HEK293T (cell line): ENCODE measurements around the gene LAMA5.

Source experiments
- ARNT ChIP-seq: fragments of 450-650 bp; IDR thresholded peaks from 2 replicates; pipeline ENCODE4 v1.6.1; 2017; ENCODE audit warnings: mild to moderate bottlenecking
- FOXA1 ChIP-seq: fragments of 450-650 bp; IDR thresholded peaks from 2 replicates; pipeline ENCODE4 v1.6.1; 2016; ENCODE audit warnings: mild to moderate bottlenecking
- FOXM1 ChIP-seq: fragments of 450-650 bp; IDR thresholded peaks from 2 replicates; pipeline ENCODE4 v1.6.1; 2017; ENCODE audit warnings: mild to moderate bottlenecking, borderline replicate concordance
- HDGF ChIP-seq: fragments of 450-650 bp; IDR thresholded peaks from 2 replicates; pipeline ENCODE4 v1.6.1; 2017; ENCODE audit warnings: antibody characterized with exemption, borderline replicate concordance
- L3MBTL2 ChIP-seq: fragments of 450-650 bp; conservative IDR thresholded peaks from 2 replicates; pipeline ENCODE4 v1.6.1; 2016; ENCODE audit warnings: mild to moderate bottlenecking
- SP1 ChIP-seq: fragments of 450-650 bp; IDR thresholded peaks from 2 replicates; pipeline ENCODE4 v1.6.1; 2017

DNA sequence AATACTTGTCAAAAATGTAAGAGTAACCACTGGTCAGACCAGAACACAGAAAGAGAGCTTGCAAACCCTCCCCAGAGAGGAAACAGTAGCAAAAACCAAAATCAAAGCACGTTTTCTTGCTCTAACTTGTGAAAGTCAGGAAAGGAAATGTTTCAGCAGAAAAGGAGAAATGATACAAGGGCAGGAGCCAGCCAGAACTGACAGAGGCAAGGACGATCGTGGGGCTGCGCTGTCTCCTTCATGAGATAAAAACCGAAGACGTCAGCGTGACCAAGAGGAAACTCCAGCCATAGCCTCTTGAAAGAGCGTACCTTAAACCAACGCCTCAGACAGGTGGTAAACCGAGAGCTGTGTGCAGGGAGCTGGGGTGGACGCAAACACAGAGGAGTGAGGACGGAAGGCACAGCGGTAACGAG lies 27.5 kb downstream of the LAMA5 start:
- TF ChIP-seq HDGF (no peak), FOXA1 (no peak), ARNT (no peak), FOXM1 (no peak), SP1 (no peak), L3MBTL2 (no peak)
